SU-DHL-6 (cell line): ENCODE data around the gene MNAT1.

Experiments
- H2AFZ ChIP-seq: fragments of 200-600 bp; sonication (generic); 2 replicates; pipeline ENCODE4 v1.6.1; 2014; ENCODE audit warnings: low read depth, mild to moderate bottlenecking, moderate library complexity, mixed read lengths, antibody characterized with exemption, low read length; ENCODE audit not compliant: severe bottlenecking
- H3F3A ChIP-seq: fragments of 200-600 bp; shearing (Covaris generic); 2 replicates; pipeline ENCODE4 v1.6.0; 2016; ENCODE audit warnings: antibody characterized with exemption, mild to moderate bottlenecking; ENCODE audit not compliant: insufficient read depth
- H3K27ac ChIP-seq: fragments of 200-600 bp; sonication (generic); 2 replicates; pipeline ENCODE4 v1.5.1; 2016; ENCODE audit warnings: low read depth, mild to moderate bottlenecking, low read length, moderate library complexity, mixed read lengths
- H3K27me3 ChIP-seq: fragments of 200-600 bp; sonication (generic), shearing (Covaris generic); 2 replicates; pipeline ENCODE4 v1.6.0; 2014; ENCODE audit warnings: mild to moderate bottlenecking, low read length
- H3K36me3 ChIP-seq: fragments of 200-600 bp; sonication (generic); 2 replicates; pipeline ENCODE4 v1.6.1; 2014; ENCODE audit warnings: mild to moderate bottlenecking, low read length, mixed read lengths
- H3K4me2 ChIP-seq: fragments of 300-600, 200-600 bp; shearing (Covaris generic), sonication (generic); 2 replicates; pipeline ENCODE4 v1.6.0; 2014; ENCODE audit warnings: low read length, low read depth, mild to moderate bottlenecking; ENCODE audit not compliant: poor library complexity, severe bottlenecking
- H3K4me3 ChIP-seq: fragments of 200-600 bp; sonication (generic); 2 replicates; pipeline ENCODE4 v1.5.1; 2014; ENCODE audit warnings: antibody characterized with exemption, low read length, mild to moderate bottlenecking, mixed read lengths; ENCODE audit not compliant: insufficient read depth, poor library complexity, severe bottlenecking
- H3K79me2 ChIP-seq: fragments of 200-600 bp; sonication (generic); 2 replicates; pipeline ENCODE4 v1.6.1; 2014; ENCODE audit warnings: mild to moderate bottlenecking, low read length, moderate library complexity; ENCODE audit not compliant: insufficient read depth
- H3K9ac ChIP-seq: fragments of 200-600 bp; sonication (generic); 2 replicates; pipeline ENCODE4 v1.7.0; 2014; ENCODE audit warnings: mild to moderate bottlenecking, low read length
- H3K9me2 ChIP-seq: fragments of 200-600 bp; sonication (generic); replicated peaks from 2 replicates; pipeline ENCODE4 v1.6.1; 2014; ENCODE audit warnings: low read length; ENCODE audit not compliant: insufficient read depth
- H3K9me3 ChIP-seq: fragments of 200-600 bp; sonication (generic); 2 replicates; pipeline ENCODE4 v1.6.1; 2014; ENCODE audit warnings: low read length, mixed read lengths; ENCODE audit not compliant: insufficient read depth
- H4K20me1 ChIP-seq: fragments of 200-600 bp; sonication (generic); 2 replicates; pipeline ENCODE4 v1.6.1; 2014; ENCODE audit warnings: low read depth, mild to moderate bottlenecking, antibody characterized with exemption, low read length, moderate library complexity, mixed read lengths
- CTCF ChIP-seq: fragments of 200-600 bp; sonication (generic); IDR thresholded peaks from one replicate; pipeline ENCODE4 v1.5.1; 2017; ENCODE audit warnings: antibody characterized with exemption, mild to moderate bottlenecking, low read length, moderate library complexity; ENCODE audit not compliant: insufficient read depth, poor library complexity, severe bottlenecking
- EZH2phosphoT487 ChIP-seq: fragments of 200-600 bp; sonication (generic), shearing (Covaris generic); conservative IDR thresholded peaks from 2 replicates; pipeline ENCODE4 v1.6.1; 2018; ENCODE audit warnings: mild to moderate bottlenecking, antibody characterized with exemption, low read length, moderate library complexity, mixed read lengths

Gene MNAT1

GRCh38 chr14:60760209-60760608, 25.6 kb downstream of the MNAT1 start:
- no peak overlapping the region for H3K4me3 ChIP-seq
- no peak overlapping the region for H3K4me2 ChIP-seq
- TF ChIP-seq EZH2phosphoT487 = no peak
- TF ChIP-seq CTCF = no peak
- H3K9me3 ChIP-seq = no peaks in the 10 kb centered on the region
- H3F3A ChIP-seq = no peaks in the 10 kb centered on the region
- no peak overlapping the region for H2AFZ ChIP-seq
- no peak overlapping the region for H3K9ac ChIP-seq
- no peaks in the 10 kb centered on the region for H3K27me3 ChIP-seq
- no peaks in the 10 kb centered on the region for H3K36me3 ChIP-seq
- H4K20me1 ChIP-seq = peaks cover 38% of the 10 kb centered on the region
- no peak overlapping the region for H3K27ac ChIP-seq
- no peaks in the 10 kb centered on the region for H3K9me2 ChIP-seq
- peaks cover 10% of the 10 kb centered on the region for H3K79me2 ChIP-seq

GRCh38 chr14:60760644-60761364, 26.2 kb downstream of the MNAT1 start:
- no peaks in the 10 kb centered on the region for H3K27me3 ChIP-seq
- no peaks in the 10 kb centered on the region for H3K36me3 ChIP-seq
- peaks cover 7% of the 10 kb centered on the region for H3K79me2 ChIP-seq
- H3K9me3 ChIP-seq = no peaks in the 10 kb centered on the region
- H3K27ac ChIP-seq = no peak overlapping the region
- peaks cover 35% of the 10 kb centered on the region for H4K20me1 ChIP-seq
- H3K4me2 ChIP-seq = no peak overlapping the region
- no peak overlapping the region for H3K4me3 ChIP-seq
- no peaks in the 10 kb centered on the region for H3F3A ChIP-seq
- no peak overlapping the region for H2AFZ ChIP-seq
- H3K9me2 ChIP-seq = no peaks in the 10 kb centered on the region
- no peak for TF ChIP-seq EZH2phosphoT487
- no peak for TF ChIP-seq CTCF
- H3K9ac ChIP-seq = no peak overlapping the region

GRCh38 chr14:60768602-60769001, 34.0 kb downstream of the MNAT1 start:
- Histone ChIP-seq H2AFZ (no peak overlapping the region), H3K9me3 (no peaks in the 10 kb centered on the region), H3F3A (no peaks in the 10 kb centered on the region), H3K9ac (no peak overlapping the region), H3K27ac (no peak overlapping the region), H3K79me2 (no peaks in the 10 kb centered on the region; the same call in 1 of the 2 replicates), H3K36me3 (no peaks in the 10 kb centered on the region; the same call in 1 of the 2 replicates), H3K9me2 (no peaks in the 10 kb centered on the region), H4K20me1 (peaks cover 11% of the 10 kb centered on the region; the same call in 1 of the 2 replicates), H3K4me2 (no peak overlapping the region), H3K4me3 (no peak overlapping the region), H3K27me3 (no peaks in the 10 kb centered on the region)
- TF ChIP-seq CTCF = no peak
- TF ChIP-seq EZH2phosphoT487 = no peak
